Fibroblast of the aortic adventitia (primary cell): ENCODE measurements around the gene MPP3. TPM values are rescaled to one million over a fixed set of nuclear protein-coding genes. Genes with fewer than 3 reads are reported as not detected.

Experiments
- DNase-seq: peaks from one replicate; pipeline ENCODE4 v3.0.0-alpha.2; 2010; ENCODE audit warnings: low read depth
- H3K4me3 ChIP-seq: 2 replicates; pipeline ENCODE4 v1.5.1; 2011; ENCODE audit warnings: low read depth, mild to moderate bottlenecking, control low read depth, low read length, moderate library complexity
- CTCF ChIP-seq: IDR thresholded peaks from 2 replicates; pipeline ENCODE4 v1.5.1; 2011; ENCODE audit warnings: mild to moderate bottlenecking, low read length, control low read depth, inconsistent platforms; ENCODE audit not compliant: insufficient read depth
- total RNA-seq: library from RNA; depleted of rRNA; stranded (reverse); fragments of >200 nt; gene quantifications from 2 replicates; pipeline ENCODE4 v1.2.3, GENCODE V29; 2012; ENCODE audit warnings: low replicate concordance

Gene MPP3
- total RNA-seq, 1 donor: 9.6 TPM

- no peak for DNase-seq
- H3K4me3 ChIP-seq: no peak overlapping the region
- no peak for TF ChIP-seq CTCF
These were observed 16.3 kb downstream of the MPP3 start for GRCh38 chr17:43816336-43817320.

- TF ChIP-seq CTCF: no peak
These were observed 18.2 kb downstream of the MPP3 start for GRCh38 chr17:43814714-43815113.

GRCh38 chr17:43814026-43814425, 18.9 kb downstream of the MPP3 start:
- no peak overlapping the region for H3K4me3 ChIP-seq
- no peak for DNase-seq
- TF ChIP-seq CTCF: no peak

More at GRCh38 chr17:43814714-43815113, 18.2 kb downstream of the MPP3 start:
- DNase-seq: peak; percentile 70
- no peak overlapping the region for H3K4me3 ChIP-seq

GRCh38 chr17:43813386-43813785, 19.6 kb downstream of the MPP3 start:
- no peak for TF ChIP-seq CTCF
- DNase-seq: no peak
- H3K4me3 ChIP-seq: no peak overlapping the region

GRCh38 chr17:43812396-43813265, 20.3 kb downstream of the MPP3 start:
- DNase-seq: no peak
- TF ChIP-seq CTCF: no peak

GRCh38 chr17:43810823-43811222, 22.1 kb downstream of the MPP3 start:
- no peak overlapping the region for H3K4me3 ChIP-seq
- no peak for TF ChIP-seq CTCF
- no peak for DNase-seq

More at GRCh38 chr17:43812396-43813265, 20.3 kb downstream of the MPP3 start:
- H3K4me3 ChIP-seq: no peak overlapping the region
